HG03280 (cell line): ENCODE results near the gene TAF3.
A peak's percentile ranks its signal among the peaks of the same experiment; 100 is the strongest.

ENCODE experiments used
- ATAC-seq: cut with Tn5 transposase; IDR thresholded peaks from one replicate; pipeline ENCODE4 v1.9.1; 2021; ENCODE audit warnings: mild to moderate bottlenecking, moderate library complexity; ENCODE audit not compliant: unreplicated experiment

TAF3 gene

DNA sequence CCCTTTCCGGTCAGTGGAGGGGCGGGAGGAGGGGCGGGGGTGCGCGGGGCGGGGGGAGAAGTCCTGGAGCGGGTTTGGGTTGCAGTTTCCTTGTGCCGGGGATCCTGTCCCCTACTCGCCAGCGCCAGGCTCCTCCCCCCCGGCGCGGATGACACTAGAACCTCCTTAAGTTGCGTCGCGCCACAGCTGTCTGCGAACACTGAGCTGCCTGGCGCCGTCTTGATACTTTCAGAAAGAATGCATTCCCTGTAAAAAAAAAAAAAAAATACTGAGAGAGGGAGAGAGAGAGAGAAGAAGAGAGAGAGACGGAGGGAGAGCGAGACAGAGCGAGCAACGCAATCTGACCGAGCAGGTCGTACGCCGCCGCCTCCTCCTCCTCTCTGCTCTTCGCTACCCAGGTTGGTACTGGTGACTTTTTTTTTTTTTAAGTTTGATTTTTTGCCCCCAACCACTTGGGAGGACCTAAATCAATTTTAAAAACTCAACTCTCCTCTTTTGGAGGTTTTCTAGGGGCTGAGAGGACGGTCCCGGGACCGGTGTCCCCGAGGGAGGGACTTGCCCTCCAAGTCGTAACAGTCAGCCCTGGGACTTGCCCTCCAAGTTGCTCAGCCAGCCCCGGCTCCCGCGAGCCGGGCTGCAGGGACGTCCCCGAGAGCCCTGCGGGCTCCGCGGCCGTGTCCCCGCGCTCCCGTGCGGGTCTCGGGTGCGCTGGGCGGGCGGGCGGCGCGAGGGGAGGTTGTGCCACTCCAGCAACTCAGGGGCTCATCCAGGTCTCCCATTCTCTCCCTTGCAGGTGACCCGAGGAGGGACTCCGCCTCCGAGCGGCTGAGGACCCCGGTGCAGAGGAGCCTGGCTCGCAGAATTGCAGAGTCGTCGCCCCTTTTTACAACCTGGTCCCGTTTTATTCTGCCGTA is 236.4 kb downstream of the TAF3 start, which contains the start of gene GATA3:
TSS of gene GATA3 (plus strand) at position 195 of the 914 bp plus-strand sequence. CDS start 968 bp downstream, outside the sequence.
- ATAC-seq = peak; percentile 40

DNA sequence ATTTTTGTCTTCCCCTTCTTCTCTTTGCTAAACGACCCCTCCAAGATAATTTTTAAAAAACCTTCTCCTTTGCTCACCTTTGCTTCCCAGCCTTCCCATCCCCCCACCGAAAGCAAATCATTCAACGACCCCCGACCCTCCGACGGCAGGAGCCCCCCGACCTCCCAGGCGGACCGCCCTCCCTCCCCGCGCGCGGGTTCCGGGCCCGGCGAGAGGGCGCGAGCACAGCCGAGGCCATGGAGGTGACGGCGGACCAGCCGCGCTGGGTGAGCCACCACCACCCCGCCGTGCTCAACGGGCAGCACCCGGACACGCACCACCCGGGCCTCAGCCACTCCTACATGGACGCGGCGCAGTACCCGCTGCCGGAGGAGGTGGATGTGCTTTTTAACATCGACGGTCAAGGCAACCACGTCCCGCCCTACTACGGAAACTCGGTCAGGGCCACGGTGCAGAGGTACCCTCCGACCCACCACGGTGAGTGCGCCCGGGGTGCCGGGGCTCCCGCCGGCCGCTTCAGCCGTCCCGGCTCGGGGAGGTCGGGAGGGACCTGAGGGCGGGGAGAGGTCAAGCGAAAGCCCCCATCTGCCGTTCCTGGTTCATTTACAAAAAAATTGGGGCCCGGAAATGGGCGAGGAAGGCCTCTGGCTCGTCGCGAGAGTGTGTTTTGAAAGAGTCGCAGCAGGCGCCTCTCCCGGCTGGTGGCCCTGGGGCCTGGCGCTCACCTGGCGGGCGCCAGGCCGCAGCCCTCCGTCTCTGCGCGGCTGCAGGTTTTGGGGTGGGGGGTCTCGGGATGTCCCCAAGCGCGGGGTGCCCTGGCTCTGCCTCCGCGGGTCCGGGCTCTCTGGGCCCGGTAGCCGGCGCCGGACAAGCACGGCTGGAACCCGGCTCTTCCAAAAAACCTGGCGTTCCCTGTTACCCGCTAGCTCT is 237.4 kb downstream of the TAF3 start:
- no peak for ATAC-seq

DNA sequence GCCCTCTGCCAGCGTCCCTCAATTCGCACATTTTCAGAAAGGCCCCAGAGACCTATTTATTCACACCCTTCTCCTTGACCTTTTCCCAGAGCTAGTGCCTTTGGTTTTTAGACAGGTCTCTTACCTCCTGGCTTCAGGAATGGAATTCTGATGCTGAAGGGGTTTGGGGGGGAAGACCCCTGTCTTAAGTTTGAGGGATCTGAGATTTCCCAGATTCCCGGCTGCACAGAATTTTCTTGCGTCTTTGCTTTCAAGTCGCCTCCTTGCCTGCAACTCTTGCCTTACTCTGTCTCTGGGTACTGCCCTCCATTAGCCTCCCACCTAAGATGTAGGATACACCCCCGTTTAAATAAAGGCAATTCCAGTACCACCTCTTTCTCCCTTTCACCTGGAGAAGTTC is 238.1 kb downstream of the TAF3 start:
- no peak for ATAC-seq

DNA sequence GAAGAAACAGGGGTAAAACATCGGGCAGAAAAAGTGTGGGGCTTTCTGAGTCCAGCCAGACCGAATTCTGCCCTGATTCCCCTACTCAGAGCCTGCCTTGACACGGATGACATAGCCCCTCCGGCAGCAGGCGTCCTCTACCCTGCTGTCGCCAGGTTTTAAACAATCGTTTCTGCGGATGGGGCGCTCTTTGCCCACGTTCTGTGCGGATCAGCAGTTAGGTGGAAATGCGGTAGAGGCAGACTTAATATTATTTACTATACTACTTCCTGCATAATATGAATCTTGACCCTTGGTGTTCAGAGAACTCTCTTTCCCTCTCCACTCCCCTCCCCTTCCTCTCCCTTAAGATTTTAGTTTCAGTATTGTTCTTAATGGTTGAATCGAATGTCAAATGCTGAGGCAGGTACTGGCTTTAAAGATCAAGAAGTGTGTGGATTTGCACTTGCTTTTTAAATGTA is 238.6 kb downstream of the TAF3 start:
- no peak for ATAC-seq

DNA sequence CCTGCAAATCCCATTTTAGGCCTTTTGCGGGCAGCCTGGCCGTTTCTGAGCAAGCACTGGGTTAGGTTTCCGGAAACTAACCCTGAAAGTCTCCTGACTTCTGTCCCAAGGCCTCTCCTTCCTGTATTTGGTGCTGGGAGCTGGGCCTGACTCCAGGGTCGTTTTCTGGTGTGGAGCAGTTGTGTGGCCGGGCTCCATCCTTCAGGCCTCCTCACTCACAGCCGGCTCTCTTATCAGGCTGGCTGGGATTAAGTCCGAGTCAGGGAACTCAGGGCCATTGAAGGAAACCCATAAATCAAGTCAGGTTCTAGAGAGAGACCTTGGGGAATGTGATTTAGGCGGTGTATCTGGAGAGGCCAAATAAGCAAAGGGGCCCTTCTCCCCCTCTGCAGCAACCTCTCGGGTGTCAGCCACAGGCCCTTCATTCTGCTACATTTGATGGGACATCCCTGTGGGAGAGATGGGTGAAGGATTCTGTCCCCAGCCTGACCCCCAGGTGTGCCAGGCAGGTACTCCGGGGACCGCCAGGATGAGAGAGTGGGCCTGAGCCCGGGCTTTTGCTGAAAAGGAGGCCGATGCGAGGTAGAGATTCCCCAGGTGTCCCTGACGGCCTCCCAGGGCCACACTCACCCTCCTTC is 239.4 kb downstream of the TAF3 start:
- no peak for ATAC-seq

DNA sequence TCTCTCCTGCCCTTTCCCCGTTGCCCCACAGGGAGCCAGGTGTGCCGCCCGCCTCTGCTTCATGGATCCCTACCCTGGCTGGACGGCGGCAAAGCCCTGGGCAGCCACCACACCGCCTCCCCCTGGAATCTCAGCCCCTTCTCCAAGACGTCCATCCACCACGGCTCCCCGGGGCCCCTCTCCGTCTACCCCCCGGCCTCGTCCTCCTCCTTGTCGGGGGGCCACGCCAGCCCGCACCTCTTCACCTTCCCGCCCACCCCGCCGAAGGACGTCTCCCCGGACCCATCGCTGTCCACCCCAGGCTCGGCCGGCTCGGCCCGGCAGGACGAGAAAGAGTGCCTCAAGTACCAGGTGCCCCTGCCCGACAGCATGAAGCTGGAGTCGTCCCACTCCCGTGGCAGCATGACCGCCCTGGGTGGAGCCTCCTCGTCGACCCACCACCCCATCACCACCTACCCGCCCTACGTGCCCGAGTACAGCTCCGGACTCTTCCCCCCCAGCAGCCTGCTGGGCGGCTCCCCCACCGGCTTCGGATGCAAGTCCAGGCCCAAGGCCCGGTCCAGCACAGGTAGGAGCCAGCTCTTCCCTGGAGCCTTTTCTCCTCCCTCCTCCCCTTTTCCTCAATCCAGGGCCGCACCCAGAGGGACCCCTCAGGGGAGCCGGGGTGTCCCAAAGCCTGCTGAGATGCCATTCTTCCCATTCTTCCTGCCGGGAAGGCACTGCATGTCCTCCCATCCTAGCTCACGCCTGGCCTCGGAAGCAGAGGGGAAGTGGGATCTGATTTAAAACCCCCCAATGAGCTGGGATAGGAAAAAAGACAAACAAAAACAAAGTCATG is 240.2 kb downstream of the TAF3 start:
- no peak for ATAC-seq

DNA sequence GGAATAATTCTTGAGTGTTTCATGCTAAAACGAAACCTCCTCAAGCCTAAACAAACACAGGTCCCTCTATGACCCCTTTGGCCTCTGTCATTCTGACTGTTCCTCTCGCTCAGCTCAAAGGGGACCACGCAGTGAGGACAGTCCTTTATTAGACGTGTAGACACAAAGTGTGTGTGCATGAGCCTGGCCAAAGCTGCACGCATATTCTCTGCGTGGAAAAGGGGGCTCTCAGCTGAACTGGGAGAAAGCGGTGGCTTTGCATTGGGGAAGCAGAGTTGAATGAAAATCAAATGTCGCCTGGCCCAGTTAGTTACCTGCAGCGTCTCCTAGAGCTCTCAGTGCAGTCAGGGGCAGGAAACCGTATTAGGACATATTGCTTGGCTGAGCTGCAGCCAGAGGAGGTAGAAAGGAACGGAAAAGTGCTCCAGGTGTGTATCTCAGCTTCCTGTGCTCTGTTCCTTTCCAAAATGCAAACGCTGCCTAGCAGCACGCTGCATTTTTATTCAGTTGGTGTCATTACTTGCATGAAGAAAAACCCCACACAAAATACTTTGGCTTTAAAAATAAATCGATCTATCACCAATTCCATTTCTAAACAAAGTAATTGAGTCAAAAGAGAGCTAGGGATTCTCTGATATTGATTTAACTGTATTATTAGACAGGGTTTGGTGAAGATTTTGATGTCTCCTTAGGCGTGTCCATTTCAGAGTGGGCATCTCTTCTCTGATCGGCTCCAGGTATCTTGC is 241.1 kb downstream of the TAF3 start:
- no peak for ATAC-seq

DNA sequence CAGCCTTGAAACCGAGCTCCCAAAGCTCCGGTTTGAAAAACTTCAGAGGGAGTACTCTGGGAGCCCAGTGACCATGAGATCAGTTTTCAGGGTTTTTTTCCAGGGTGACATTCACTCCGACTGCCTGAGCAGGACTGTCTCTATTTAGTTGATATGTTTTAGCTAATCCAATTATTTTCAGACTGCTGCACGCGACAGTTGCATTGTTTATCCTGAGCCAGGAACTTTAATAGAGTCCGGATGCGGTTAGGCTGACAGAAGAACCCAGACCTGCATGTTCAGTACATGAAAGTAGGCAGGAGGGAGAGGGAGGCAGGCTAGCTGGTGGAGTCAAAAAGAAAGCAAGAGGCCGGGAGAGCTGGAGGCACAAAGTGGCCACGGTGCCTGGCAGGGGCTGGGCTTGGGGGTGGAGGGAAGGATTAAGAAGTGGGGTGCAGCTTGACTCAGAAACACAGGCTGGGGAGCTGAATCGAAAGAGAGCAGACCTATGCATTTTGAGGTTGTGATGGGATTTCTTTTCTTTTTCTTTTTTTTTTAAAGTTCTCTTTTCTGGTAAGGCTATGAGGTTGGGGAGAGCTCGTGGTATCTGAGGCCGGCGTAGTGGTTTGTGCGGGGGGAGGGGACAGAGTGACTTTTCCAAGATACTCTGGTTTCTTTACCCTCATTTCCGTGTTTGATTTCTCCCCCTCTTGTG is 241.9 kb downstream of the TAF3 start:
- ATAC-seq = no peak

DNA sequence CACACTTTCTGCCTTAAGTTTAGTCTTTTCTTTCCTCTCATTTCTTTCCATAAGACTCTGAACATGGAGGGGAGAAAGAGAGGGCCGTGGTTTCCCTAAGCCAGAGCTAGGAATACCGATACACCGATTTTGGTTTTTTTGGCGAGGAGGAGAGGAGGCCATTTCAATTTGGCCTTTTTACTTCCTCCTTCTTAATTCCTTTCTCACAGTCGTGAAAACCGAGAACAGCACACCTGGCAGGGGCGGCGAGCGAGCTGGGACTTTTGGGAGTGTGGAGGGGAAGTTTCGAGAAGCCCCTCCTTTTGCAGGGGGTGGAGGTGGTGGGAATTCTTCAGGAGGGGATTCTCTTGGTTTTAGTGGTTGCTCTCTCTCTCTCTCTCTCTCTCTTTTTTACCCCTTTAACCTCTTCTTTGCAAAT is 242.4 kb downstream of the TAF3 start:
- no peak for ATAC-seq

DNA sequence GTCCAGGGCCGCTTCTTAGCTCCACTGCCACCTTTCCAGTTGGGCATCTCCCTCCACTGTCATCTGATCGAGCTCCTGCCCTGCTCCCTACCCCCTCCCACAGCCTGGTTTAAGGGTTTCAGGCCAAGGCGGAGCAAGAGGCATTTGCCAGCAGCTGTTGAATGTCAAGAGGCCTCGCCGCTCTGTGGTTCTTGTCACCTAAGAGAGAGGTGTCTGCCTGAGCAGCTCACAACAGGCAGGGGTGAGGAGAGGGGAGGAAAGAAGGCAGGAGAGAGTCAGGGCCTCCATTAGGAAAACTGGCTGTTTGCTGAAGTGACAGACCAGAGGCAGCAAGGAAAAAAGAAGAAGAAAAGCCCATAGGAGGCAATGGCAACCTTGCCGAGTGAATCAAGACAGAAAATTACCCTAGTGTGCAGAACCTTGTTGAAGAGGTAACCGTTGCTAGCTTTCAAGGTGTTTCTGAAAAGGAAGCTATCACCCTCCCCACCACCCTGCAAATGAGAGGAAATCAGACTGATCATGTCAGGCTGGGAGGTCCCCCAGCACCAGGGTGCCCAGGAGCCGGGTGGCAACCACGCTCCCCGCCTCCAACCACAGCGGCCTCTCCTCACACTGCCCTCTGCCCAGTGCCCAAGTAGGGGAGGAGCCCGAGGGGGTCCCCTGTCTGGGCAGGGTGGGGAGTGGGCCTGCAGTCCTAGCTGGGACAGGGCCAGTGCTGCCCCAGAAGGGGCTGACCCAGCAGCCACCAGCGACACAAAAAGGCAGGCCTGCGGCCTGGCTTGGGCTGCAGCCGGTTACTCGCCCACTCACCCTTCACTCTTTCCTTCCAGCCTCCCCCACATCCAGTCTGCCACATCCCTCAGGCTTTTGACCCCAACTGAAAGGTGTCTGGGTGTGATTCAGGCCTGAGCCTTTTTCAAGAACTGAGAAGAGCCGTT is 243.2 kb downstream of the TAF3 start:
- ATAC-seq = no peak

DNA sequence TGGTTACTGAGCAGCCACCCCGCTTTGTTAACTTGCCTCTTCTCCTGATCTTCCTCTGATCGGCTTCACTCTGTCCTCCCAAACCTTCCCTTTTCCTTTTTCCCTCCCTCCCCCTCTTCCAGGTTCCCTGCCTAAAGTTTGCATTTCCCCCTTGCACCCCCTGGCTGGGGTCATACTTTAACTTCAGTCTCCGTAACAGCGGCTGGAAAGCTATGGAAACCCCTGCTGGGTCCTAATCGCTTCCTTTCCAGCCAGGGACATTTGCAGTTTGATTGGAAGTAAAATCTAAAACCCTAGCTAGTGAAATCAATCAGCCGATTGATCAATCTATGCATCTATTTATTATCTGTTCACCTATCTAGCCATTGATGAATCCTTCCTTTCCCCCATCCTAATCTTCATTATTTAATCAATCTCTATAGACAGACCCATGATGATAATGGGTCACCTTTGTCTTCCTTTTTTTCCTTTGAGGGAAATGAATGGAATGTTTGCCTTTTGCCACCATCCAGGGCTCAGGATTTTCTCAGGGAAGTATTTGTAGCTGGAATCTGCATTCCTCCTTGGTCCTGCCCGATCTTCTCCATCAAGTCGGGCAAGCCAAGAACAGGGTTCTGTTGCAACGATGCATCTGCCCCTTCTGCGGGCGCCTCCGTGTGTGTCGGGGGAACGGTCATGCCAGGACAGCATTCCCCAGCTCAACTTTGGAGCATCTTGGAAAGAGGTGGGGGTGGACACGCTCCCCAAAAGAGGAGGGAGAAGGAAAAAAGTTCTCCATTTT is 245.0 kb downstream of the TAF3 start:
- no peak for ATAC-seq

DNA sequence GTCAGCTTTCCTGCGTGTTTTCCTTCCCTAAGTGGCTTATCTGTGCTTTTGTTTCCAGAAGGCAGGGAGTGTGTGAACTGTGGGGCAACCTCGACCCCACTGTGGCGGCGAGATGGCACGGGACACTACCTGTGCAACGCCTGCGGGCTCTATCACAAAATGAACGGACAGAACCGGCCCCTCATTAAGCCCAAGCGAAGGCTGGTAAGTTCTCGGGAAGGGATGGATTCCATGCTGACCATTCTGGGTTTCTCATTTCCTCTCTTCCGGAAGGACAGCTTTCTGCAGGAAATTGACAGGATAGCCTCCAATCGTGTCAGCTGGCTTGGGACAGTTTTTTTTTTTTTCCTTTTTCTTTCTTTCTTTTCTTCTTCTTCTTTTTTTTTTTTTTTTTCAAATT is 245.6 kb downstream of the TAF3 start:
- no peak for ATAC-seq

DNA sequence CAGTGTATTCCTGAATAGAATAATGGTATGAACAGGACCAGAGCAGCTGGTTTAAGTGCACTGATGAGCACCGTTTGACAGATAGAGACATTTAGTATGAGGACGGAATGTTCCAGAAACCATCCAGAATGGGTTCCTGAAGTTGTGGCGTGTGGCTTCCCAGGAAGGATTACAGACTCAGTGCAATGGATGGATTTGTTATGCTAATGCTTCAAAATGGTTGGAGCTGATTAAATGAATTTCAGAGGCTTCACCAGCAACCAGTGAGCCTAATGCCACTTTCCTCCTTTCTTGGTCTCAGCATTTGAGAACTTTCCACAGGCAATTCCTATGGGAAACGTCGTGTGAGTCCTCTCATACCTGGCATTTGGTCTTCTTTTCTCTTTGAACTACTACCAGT is 246.1 kb downstream of the TAF3 start:
- no peak for ATAC-seq

DNA sequence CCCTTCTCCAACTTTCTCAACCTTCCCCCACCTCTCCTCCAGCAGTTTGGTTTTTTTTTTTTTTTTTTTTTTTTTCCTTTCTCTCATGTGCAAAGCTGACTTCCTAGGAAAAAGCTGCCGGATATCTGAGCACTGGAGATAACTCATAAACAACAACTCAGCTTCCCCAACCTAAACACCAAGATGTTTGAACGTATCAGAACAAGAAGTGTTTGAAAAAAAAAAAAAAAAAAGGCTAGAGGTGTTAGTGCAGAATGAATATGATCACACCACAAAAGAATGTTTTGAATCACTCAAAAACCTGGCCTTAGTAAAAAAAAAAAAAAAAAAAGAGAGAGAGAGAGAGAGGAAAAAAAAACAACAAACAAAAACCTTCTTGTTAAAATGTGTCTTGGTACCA is 247.3 kb downstream of the TAF3 start:
- no peak for ATAC-seq

DNA sequence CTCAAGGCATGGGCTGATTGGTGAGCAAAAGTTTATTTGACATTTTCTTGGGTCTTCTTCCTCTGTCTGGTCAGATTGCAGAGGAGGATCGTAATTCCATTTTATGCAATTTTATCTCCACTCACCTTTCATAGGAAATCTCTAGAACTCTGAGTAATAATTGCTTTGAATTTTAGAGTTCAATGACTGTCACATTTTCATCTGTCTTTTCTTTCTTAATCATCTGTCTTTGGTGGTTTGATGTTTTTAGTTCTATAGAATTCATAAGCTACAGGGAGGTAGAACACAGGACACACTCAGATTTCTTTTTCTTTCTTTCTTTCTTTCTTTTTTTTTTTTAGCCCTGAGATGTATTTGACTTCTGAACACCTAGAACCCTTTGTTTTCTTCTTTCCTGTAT is 247.8 kb downstream of the TAF3 start:
- no peak for ATAC-seq
